ENCODE results near the gene PLEKHG4B. TPM values are rescaled to one million over a fixed set of nuclear protein-coding genes. Genes with fewer than 3 reads are reported as not detected.

The PLEKHG4B gene
- total RNA-seq, 1 experiment from 2014 or later, result 0.02 TPM

GRCh38 chr5:74503-75109, 17.4 kb upstream of the PLEKHG4B start:
- H3K36me3 ChIP-seq (ENCODE audit: control insufficient read depth in 1 of 2, insufficient read depth in 2 of 2, low read length in 2 of 2), result no peaks in the 10 kb centered on the region
- no peaks in the 10 kb centered on the region for H4K20me1 ChIP-seq (ENCODE audit: insufficient read depth)
- no peak overlapping the region for H3K9ac ChIP-seq (ENCODE audit: low read length)
- H3K4me2 ChIP-seq (ENCODE audit: low read length), result no peak overlapping the region
- intact Hi-C loops (cut with micrococcal nuclease), result no loop called here
- no peaks in the 10 kb centered on the region for H3K9me3 ChIP-seq (ENCODE audit: control insufficient read depth in 1 of 2, insufficient read depth in 1 of 2, low read depth in 1 of 2, low read length in 2 of 2)
- H3K9me2 ChIP-seq (ENCODE audit: insufficient read depth), result no peaks in the 10 kb centered on the region
- no peak overlapping the region for H2AFZ ChIP-seq (ENCODE audit: low read depth, low read length, poor library complexity, severe bottlenecking)
- H3K4me3 ChIP-seq (replicated peaks in 1 of 2; ENCODE audit: low read depth in 1 of 2, low read length in 2 of 2), result no peak overlapping the region
- no peak overlapping the region for H3K27ac ChIP-seq (ENCODE audit: low read depth, low read length)
- CTCF ChIA-PET, result no interaction called here
- no peaks in the 10 kb centered on the region for H3K79me2 ChIP-seq (ENCODE audit: insufficient read depth, low read length)
- no TSS peak for BruUV-seq (replicated peaks)
- RAD21 ChIA-PET (ENCODE audit: low non-redundant PET in 1 of 2, low total read pairs in 2 of 2, uncharacterized antibody in 2 of 2, unreplicated experiment in 2 of 2), result no interaction called here
- no peaks in the 10 kb centered on the region for H3K27me3 ChIP-seq (ENCODE audit: insufficient read depth, low read length)
- DNase-seq (ENCODE audit: low read depth, low spot score) (no peak), ATAC-seq (no peak)
- peaks cover 0 to 7% of the 10 kb centered on the region in 2 experiments; a peak in 1 of 4 replicates for H3K4me1 ChIP-seq (ENCODE audit: control insufficient read depth in 1 of 2, insufficient read depth in 2 of 2, low read length in 2 of 2)
- TF ChIP-seq ZFX (IDR thresholded peaks at IDR 0.05), result no peak
- no peak for TF ChIP-seq SP1 (IDR thresholded peaks at IDR 0.05; ENCODE audit: low read depth)
- no peak for TF ChIP-seq JUND (IDR thresholded peaks at IDR 0.05)
- no peak for TF ChIP-seq ATF3 (IDR thresholded peaks at IDR 0.05)
- TF ChIP-seq YY1 (IDR thresholded peaks at IDR 0.05; ENCODE audit: extremely low read depth, insufficient replicate concordance, low read depth, low read length), result no peak
- TF ChIP-seq SIN3A (IDR thresholded peaks at IDR 0.05; ENCODE audit: low read depth), result no peak
- TF ChIP-seq, protein P1, sequence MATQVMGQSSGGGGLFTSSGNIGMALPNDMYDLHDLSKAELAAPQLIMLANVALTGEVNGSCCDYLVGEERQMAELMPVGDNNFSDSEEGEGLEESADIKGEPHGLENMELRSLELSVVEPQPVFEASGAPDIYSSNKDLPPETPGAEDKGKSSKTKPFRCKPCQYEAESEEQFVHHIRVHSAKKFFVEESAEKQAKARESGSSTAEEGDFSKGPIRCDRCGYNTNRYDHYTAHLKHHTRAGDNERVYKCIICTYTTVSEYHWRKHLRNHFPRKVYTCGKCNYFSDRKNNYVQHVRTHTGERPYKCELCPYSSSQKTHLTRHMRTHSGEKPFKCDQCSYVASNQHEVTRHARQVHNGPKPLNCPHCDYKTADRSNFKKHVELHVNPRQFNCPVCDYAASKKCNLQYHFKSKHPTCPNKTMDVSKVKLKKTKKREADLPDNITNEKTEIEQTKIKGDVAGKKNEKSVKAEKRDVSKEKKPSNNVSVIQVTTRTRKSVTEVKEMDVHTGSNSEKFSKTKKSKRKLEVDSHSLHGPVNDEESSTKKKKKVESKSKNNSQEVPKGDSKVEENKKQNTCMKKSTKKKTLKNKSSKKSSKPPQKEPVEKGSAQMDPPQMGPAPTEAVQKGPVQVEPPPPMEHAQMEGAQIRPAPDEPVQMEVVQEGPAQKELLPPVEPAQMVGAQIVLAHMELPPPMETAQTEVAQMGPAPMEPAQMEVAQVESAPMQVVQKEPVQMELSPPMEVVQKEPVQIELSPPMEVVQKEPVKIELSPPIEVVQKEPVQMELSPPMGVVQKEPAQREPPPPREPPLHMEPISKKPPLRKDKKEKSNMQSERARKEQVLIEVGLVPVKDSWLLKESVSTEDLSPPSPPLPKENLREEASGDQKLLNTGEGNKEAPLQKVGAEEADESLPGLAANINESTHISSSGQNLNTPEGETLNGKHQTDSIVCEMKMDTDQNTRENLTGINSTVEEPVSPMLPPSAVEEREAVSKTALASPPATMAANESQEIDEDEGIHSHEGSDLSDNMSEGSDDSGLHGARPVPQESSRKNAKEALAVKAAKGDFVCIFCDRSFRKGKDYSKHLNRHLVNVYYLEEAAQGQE (IDR thresholded peaks at IDR 0.05; ENCODE audit: low read depth), result no peak
- TF ChIP-seq ZNF274 (IDR thresholded peaks at IDR 0.05; ENCODE audit: low read depth, low read length), result no peak
- TF ChIP-seq POLR2A (IDR thresholded peaks at IDR 0.05; ENCODE audit: borderline replicate concordance, extremely low read depth, insufficient read depth, insufficient read length), result no peak
- TF ChIP-seq POLR2AphosphoS5 (IDR thresholded peaks at IDR 0.05; ENCODE audit: low read depth, low read length), result no peak
- TF ChIP-seq TCF7L2 (IDR thresholded peaks at IDR 0.05; ENCODE audit: borderline replicate concordance, extremely low read depth, insufficient read depth, insufficient read length), result no peak
- TF ChIP-seq CBX3 (IDR thresholded peaks at IDR 0.05; ENCODE audit: low read depth), result no peak
- TF ChIP-seq ZBTB33 (IDR thresholded peaks at IDR 0.05; ENCODE audit: extremely low read depth, insufficient replicate concordance, low read length), result no peak
- TF ChIP-seq FOSL1 (IDR thresholded peaks at IDR 0.05; ENCODE audit: low read depth), result no peak
- TF ChIP-seq, protein P2, sequence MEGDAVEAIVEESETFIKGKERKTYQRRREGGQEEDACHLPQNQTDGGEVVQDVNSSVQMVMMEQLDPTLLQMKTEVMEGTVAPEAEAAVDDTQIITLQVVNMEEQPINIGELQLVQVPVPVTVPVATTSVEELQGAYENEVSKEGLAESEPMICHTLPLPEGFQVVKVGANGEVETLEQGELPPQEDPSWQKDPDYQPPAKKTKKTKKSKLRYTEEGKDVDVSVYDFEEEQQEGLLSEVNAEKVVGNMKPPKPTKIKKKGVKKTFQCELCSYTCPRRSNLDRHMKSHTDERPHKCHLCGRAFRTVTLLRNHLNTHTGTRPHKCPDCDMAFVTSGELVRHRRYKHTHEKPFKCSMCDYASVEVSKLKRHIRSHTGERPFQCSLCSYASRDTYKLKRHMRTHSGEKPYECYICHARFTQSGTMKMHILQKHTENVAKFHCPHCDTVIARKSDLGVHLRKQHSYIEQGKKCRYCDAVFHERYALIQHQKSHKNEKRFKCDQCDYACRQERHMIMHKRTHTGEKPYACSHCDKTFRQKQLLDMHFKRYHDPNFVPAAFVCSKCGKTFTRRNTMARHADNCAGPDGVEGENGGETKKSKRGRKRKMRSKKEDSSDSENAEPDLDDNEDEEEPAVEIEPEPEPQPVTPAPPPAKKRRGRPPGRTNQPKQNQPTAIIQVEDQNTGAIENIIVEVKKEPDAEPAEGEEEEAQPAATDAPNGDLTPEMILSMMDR (IDR thresholded peaks at IDR 0.05 in 2 of 3, conservative IDR thresholded peaks at IDR 0.05 in 1 of 3; ENCODE audit: borderline replicate concordance in 1 of 3, insufficient read depth in 1 of 3, low read depth in 2 of 3, low read length in 2 of 3), result no peak
- TF ChIP-seq CEBPB (IDR thresholded peaks at IDR 0.05; ENCODE audit: low read depth), result no peak
- POLR2A ChIA-PET, result no interaction called here

Data from HCT116 (cell line).